CD4-positive, alpha-beta T cell treated with Interleukin-17A for 4 hours (primary cell): ENCODE results near the gene ADRB1.

Source experiments
- DNase-seq: peaks from one replicate; pipeline ENCODE4 v3.0.0-alpha.2; 2020; ENCODE audit warnings: mixed read lengths

ADRB1 gene

DNA sequence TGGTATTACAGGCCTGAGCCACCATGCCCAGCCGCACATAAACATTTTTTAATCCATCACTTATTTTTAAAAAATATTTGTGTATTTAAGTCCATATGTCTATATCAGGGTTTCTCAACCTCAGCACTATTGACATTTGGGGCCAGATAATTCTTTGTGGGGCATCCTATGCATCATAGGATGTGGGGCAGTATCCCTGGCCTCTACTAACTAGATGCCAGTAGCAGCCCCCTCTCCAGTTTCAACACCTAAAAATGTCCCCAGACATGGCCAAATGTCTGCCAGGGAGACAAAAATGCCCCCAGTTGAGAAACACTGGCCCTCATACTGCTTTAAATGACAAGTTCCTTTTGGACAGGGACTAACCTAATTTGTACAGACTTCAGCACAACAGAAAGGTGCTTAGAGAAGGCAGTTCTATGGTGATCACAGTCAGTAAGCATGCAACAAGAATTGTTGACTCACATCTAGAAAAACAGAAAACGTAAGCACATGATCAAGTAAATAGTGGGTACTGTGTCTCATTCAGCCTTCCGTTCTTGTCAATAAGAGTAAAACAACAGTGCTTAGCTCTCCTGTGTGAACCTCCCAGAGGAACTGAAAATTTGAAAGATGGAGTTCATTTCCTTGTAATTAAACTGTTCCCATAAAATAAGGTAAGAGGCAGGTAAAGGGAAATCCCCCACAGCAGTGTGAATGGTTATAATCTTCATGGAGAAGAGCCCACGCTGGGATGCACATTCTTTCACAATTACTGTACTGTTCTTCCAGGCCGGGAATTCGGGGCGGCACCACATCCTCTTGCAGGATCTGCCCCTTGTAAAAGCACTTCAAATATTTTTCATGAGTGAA is 17.3 kb upstream of the ADRB1 start:
- no peak for DNase-seq

DNA sequence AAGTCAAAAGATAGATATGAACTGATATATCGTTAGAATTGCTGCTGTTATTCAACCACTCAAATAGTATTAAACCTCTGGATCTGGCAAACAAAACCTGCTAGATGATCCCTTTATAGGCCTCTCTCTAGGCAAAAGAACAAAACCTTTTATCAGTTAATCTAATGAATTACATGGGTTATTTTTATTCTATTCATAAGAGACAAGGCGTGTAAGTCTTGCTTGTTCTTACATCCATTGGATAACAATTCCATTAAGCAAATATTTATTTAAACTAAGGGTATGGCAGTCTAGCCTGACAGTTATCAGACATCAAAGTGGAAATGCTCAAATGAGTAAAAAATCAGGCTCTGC is 16.6 kb upstream of the ADRB1 start:
- DNase-seq: no peak

DNA sequence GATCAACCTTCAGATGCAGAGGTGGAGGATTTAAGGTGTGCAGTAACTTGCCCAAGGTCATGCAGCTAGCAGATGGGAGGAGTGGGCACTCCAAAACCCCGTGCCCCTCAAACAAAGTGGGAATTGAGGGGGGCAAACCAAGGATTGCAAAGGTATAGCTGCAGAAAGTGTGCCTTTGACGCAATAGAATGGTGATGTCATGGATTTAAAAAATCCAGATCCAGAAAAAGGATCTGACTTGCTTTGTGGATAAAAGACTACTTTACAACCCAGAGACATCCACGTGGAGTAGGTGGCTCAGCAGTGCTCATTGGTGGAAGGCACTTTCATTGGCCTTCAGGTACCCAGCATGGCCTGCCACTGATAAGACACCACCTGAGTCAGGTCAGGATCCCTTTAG is 15.7 kb upstream of the ADRB1 start:
- DNase-seq: no peak

DNA sequence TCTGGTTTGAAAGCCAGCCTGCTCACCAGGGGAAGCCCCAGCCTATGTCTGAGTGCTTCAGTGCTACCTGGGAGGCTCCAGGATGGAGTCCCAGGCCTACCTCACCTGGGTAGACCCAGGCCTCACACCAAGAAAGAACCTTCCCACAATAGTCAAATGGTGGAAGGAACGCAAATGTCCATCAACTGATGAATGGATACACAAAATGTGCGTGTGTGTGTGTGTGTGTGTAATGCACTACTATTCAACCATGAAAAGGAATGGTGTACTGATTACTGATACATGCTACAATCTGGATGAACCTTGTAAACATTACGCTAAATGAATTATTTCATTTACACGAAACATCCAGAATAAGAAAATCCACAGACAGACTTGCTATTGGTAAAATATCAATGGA is 15.2 kb upstream of the ADRB1 start:
- DNase-seq: no peak

DNA sequence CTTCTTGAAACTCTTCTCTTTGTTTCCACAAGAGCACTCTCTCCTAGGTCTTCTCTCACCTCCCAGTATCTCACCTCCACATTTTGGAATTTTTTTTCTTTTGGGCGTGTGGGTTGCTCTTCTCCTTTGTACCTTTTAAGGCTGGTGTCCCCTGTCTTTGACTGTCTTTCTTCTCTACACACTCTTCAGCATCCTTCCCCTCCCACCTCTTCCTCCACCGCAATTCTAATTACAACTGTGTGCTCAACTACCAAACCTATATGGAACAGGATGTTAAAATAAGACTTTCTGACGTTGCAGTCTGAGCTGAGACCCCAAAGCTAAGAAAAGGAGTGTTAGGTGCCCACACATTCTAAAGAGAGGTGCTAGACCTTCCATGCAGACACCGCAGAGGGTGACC is 14.0 kb upstream of the ADRB1 start:
- DNase-seq: no peak

DNA sequence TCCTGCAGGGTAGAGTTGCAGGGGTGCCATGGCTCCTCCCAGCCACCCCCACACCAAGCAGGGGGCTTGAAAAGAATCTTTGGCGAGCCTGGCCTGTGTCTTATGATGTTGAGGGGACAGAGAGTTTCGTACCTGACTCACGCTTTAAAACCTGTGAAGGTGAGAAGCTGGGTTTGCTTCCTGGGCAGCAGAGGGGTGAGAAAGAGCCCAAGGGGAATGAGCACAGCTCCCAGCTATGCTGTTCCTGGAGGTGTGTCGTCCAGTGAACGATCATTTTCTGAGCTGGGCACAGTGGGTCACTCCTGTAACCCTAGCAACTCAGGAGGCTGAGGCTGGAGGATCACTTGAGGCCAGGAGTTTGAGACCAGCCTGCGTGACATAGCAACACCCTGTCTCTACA is 13.5 kb upstream of the ADRB1 start:
- no peak for DNase-seq

DNA sequence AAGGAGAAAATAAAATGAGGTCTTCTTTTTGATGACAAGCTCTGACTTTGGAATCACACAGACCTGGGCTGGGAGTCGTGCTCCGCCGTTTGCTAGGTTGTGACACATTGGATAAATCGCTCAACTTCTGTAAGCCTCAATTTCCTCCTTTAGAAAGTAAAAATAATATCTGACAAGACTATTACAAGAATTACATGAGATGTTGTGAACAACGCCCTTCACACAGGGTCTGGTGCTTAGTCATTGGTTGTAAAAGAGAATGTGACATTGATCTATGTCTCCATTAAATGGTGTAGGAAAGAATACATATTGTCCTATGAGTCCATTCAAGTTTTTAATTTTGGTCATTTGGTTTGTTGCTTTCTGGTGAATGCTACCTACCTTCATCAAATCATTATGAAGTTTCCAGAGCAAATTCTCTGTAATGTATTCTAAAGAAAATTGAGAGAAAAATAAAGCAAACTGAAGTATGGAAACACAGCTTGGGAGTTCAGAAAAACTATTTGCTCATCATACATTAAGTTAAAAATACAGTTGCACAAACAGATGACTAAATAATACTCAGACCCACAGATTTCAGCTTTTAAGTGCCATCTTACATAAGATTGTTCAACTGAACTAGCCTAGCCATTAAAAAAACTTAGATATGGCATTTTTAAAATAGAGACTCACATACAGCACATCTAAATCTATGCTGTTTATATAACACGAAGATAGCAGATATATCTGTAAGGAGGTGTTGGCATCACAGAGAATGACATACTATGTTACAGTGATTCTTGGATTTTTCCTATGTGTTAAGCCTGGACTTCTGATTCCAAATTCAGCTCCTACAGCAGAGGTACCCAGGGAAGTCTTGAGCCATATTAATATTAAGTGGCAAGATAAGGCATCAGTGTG is 12.3 kb upstream of the ADRB1 start:
- DNase-seq: no peak

DNA sequence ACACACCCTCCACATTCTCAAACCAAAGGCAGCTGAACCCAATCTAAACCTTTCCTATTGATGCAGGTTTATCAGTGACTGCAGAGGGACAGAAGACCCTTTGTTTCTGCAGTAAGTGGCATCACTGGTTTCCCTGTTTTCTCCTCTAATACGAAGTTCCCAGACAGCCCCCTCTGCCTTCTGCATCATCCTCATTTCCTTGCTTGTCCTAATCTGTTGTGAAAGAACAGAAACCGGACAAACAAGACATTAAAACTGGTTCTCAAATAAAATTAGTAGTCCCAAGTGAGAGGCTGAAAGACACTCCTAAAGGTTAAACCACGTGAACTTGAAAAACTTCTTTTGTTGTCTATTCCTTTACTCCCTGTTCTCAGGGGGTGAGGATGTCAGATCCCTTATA is 10.1 kb upstream of the ADRB1 start:
- DNase-seq: no peak

DNA sequence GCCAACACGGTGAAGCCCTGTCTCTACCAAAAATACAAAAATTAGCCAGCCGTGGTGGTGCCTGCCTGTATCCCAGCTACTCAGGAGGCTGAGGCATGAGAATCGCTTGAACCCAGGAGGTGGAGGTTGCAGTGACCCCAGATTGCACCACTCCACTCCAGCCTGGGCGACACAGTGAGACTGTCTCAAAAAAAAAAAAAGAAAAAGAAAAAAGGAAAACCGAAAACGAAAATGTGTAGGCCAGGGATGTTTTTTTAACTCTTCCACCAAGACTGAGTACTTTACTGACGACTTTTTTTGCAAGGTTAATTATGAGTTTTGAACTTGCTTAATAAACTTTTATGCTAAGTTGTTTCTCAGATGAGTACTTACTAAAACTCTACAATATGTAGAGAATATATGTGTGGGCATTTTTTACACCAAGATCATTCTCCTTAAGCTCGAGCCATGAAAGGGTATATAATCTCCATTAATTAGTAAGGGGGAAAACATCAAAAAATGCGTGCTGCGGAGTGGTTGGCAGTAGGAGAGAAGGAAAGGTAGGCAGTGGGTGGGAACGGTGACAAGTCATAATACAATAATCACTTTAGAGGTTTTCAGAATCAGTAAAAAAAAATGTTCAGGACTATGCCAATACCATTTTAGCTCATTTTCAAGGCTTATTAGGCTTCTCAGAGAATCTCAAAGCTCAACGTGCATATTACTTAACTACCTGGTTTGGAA is 8.6 kb upstream of the ADRB1 start:
- no peak for DNase-seq

DNA sequence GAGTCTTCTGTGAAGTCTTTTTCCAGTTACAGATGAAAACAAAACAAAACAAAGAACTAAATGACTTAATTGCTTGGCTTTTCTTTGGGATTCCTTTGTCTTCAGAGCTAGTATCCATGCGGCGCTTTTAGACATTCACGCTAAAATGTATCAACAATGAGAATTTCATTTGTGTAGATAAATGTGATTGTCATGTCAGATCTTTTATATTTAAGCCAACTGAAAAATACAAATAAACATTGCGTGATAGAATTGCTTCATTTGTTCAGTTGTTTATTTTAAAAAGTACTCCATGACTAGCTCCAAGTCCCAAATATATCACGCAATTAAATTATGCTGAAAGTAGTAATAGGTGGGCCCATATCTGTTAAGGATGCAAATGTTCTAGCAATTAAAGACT is 7.9 kb upstream of the ADRB1 start:
- DNase-seq: no peak

DNA sequence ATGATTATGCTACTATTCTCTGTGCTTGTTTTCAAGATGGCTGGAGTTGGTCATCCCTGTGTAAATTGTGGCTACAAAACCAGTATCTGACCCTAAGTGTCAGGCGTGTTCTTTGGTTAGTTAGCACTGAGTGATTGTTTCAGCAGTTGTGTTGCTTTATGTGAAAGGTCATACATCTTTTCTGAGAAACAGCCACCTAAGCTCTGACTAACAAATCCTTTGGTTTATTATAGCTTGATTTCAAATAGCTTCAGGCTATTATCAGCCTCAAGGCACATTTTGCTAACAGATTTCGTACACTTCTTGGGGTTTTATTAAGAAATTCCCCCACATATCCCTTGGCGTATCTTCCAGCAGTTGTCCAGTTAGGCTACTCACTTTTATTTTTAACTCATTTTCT is 4.8 kb upstream of the ADRB1 start:
- DNase-seq: no peak

DNA sequence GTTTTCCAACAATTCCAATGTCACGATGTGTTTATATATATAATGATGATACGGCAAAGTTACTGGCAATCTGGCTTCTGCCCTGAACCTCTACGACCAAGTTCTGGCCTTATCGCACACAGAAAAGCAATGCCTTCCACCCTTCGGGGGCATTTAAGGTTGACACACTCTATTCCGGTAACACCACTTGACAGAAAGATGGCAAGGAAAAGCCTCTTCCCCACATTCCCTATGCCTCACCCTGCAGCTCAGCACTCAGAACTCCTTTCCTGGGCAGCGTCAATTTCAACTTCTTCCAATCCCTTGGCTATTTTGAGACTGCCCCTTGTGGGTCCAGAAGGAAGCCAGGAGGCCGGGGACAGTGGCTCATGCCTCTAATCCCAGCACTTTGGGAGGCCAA is 2.5 kb upstream of the ADRB1 start:
- no peak for DNase-seq

DNA sequence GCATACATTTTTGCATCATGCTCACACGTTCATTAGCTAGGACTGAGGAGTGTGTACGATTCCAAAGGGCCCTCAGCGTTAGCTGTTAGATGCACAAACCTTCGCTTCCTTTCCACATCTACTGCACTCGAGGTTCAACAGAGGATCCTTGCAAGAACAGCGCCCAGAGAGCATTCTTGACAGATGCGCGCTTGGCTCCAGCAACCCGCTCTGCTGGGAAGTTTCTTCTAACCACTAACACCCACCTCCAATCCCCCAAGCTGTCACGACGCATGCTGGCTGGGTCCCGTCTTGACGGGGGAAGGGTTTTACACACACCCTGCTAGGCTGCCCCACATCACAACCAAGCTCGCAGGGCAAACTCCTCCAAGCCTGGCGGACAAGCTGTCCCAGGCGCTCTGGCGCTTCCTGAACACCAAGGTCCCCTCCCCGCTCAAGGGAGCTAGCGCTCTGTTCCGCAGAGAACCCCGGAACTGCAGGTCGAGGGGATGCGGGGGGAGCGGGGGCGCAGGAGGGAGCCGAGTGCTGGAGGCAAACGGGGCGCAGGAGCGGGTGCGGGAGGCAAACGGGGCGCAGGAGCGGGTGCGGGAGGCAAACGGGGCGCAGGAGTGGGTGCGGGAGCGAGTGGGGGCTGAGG is 653 bp upstream of the ADRB1 start:
- peak; percentile 5 for DNase-seq

DNA sequence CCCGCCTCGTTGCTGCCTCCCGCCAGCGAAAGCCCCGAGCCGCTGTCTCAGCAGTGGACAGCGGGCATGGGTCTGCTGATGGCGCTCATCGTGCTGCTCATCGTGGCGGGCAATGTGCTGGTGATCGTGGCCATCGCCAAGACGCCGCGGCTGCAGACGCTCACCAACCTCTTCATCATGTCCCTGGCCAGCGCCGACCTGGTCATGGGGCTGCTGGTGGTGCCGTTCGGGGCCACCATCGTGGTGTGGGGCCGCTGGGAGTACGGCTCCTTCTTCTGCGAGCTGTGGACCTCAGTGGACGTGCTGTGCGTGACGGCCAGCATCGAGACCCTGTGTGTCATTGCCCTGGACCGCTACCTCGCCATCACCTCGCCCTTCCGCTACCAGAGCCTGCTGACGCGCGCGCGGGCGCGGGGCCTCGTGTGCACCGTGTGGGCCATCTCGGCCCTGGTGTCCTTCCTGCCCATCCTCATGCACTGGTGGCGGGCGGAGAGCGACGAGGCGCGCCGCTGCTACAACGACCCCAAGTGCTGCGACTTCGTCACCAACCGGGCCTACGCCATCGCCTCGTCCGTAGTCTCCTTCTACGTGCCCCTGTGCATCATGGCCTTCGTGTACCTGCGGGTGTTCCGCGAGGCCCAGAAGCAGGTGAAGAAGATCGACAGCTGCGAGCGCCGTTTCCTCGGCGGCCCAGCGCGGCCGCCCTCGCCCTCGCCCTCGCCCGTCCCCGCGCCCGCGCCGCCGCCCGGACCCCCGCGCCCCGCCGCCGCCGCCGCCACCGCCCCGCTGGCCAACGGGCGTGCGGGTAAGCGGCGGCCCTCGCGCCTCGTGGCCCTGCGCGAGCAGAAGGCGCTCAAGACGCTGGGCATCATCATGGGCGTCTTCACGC is 825 bp downstream of the ADRB1 start:
- no peak for DNase-seq

DNA sequence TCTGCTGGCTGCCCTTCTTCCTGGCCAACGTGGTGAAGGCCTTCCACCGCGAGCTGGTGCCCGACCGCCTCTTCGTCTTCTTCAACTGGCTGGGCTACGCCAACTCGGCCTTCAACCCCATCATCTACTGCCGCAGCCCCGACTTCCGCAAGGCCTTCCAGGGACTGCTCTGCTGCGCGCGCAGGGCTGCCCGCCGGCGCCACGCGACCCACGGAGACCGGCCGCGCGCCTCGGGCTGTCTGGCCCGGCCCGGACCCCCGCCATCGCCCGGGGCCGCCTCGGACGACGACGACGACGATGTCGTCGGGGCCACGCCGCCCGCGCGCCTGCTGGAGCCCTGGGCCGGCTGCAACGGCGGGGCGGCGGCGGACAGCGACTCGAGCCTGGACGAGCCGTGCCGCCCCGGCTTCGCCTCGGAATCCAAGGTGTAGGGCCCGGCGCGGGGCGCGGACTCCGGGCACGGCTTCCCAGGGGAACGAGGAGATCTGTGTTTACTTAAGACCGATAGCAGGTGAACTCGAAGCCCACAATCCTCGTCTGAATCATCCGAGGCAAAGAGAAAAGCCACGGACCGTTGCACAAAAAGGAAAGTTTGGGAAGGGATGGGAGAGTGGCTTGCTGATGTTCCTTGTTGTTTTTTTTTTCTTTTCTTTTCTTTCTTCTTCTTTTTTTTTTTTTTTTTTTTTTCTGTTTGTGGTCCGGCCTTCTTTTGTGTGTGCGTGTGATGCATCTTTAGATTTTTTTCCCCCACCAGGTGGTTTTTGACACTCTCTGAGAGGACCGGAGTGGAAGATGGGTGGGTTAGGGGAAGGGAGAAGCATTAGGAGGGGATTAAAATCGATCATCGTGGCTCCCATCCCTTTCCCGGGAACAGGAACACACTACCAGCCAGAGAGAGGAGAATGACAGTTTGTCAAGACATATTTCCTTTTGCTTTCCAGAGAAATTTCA is 1.7 kb downstream of the ADRB1 start:
- DNase-seq: peak; percentile 9

DNA sequence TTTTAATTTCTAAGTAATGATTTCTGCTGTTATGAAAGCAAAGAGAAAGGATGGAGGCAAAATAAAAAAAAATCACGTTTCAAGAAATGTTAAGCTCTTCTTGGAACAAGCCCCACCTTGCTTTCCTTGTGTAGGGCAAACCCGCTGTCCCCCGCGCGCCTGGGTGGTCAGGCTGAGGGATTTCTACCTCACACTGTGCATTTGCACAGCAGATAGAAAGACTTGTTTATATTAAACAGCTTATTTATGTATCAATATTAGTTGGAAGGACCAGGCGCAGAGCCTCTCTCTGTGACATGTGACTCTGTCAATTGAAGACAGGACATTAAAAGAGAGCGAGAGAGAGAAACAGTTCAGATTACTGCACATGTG is 2.4 kb downstream of the ADRB1 start:
- DNase-seq: no peak

DNA sequence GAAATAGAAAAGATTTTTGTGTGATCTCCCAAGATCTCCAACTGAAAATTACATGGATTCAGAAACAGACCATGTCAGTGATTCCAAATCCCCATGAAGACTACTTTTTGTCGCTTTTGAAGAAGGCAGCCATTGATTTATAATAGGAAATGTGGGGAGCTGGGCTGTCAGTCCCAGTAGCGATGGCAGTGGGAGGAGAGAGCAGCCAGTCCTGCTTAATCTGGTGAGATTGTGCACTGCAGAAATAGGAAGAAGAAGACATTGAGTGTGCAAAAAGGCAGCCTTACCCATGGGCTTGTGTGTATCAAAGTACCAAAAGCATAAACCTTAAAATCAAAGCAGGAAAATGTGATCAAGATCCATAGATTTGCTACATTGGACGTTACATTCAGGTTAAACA is 4.8 kb downstream of the ADRB1 start:
- no peak for DNase-seq

DNA sequence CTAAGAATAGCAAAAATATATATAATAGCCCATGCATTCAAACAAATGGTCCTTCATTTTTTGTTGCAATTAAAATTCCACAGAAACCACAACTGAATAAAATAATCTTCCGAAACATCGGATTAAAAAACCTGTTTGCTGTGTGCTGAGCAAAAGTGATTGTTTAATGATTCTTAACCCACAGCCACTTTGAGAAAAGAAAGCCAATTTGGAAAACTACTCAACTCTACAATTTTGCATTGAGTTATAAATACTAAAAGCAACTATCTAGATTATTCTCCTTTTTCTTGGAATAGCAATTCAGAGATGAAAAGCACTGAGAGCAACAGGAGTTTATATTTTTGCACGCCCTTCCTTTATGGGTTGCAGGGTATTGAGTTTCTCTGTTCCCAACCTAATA is 8.0 kb downstream of the ADRB1 start:
- DNase-seq: no peak

DNA sequence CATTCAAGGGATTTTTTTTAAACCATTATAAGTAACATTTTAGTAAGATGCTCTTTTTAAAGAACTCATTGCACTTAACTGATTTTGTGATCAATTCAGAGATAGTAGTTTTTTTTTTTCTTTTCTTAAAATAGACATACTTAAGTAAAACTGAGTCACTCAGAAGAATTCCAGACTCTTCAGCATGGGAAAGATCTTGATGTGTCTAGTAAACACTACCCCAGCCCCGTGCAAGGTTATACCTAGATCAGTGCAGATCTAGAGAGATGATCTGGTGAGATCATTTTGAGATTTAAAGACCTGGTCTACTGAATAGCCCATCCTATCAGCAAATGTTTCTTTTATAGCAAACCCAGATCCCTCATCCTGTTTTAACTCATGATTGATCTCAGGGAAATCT is 8.6 kb downstream of the ADRB1 start:
- no peak for DNase-seq

DNA sequence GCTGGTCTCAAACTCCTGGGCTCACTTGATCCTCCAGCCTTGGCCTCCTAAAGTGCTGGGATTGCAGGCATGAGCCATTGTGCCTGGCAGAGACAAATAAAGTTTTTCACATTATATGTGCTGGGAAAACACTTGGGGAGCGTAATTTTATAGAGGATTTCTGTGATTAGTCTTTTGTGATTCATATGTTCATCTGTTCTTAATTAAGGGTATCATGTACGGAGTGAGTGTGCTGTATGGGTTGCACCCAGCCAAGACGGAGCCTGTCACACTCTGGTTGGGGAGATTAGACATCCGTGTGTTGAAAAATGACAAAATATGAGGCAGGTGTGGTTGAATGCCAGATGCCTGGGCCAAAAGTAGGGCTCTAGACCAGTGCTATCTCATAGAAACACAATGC is 10.3 kb downstream of the ADRB1 start:
- no peak for DNase-seq

DNA sequence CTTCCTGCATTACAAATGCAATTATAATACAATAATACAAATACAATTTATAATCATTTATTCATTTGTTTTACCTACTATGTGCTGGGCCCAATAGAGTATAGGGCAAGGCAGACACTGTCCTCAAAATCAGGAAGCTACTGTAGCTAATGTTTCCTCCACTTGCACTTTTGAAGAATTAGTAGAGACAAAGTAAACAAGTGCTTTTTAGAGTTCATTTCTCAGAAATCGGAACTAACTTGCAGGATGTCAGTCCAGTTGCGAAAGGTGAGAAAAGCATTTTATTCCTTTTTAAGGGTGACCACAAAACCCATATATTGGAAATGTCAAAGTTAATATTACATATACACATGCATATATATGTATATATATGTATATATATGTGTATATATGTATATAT is 14.2 kb downstream of the ADRB1 start:
- DNase-seq: no peak
